HG03469 (cell line): Measurements from ENCODE around the gene ARHGEF17.

Source experiments
- ATAC-seq: cut with Tn5 transposase; IDR thresholded peaks from one replicate; pipeline ENCODE4 v1.9.1; 2021; ENCODE audit warnings: mild to moderate bottlenecking, moderate library complexity, moderate number of reproducible peaks; ENCODE audit not compliant: unreplicated experiment

The ARHGEF17 gene

DNA sequence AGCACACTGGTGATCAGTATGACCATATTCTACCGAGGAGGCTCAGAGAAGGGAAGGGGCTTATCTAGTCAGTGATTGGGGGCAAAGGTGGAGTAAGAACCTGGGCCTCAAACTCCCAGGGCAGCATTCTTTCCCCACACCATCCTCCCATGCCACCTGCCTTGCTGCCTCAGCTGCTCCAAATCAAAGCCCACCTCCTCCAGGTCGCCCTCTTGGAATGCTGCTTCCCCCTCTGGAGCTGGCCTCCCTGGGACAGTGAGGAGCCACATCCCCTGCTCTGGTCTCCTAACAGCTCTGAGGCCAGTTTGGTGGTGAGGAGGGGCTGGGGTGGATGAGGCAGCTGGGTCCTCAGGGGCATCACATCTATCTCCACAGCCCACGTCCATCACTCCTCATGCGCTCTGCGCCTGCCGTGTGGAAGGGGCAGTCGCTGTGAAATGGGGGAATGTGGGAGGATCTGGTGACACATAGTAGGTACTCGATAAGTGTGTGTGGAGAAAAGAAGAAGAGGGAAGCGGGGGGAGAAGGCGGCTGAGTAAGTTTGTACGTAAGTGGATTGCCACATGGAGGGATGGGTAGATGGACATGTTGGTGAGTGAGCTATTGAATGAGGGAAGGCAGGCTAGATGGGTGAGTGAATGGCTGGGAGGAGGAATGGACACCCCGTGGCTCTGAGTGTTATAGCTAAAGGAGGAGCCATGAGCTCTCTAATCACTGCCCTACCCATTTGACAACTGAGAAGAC, 16.1 kb upstream of the ARHGEF17 start:
- no peak for ATAC-seq

DNA sequence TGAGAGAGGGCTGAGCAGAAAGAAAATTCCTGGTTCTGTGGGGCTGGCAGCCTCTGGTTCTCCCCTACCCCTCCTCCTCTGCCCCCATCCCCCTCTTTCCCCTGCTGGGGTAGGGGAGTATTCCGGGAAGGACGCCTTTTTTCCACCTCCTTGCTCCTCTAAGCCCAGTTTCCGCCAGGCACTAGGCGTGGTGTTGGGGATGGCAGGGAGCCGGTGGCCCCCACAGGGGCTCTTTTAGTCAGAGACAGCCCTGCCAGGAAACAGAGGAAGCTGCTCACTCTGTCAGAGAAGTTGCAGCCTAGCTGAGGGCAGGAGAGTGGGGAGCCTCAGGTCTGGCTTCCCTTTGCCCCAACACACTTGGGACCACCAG, 15.6 kb upstream of the ARHGEF17 start:
- no peak for ATAC-seq

DNA sequence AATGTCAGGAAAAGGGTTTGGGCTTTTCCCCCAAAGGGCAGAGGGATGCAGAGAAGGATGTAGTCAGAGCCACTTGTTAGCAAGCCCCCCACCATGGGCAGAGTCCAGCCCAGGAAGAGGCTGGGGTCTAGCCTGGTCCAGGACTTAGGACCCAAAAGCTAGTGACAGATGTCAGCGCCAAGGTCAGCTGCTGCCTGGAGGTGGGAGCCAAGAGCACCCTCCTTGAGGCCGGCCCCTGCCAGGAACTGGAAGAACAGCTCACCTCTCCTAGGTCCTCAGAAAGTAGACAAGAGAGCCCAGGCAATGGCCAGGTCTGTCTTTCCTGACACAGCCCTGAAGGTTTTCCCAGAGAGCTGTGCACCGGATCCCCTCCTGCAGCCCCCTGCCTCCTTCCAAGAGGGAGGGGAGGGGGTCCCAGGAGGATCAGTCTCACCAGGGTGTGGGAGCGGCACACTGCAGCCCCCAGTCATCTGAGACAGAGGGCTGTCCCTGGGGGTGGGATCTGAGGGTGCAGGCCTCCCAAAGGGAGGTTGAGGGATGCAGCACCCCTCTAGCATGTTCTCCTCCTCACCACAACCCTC, 14.6 kb upstream of the ARHGEF17 start:
- no peak for ATAC-seq

DNA sequence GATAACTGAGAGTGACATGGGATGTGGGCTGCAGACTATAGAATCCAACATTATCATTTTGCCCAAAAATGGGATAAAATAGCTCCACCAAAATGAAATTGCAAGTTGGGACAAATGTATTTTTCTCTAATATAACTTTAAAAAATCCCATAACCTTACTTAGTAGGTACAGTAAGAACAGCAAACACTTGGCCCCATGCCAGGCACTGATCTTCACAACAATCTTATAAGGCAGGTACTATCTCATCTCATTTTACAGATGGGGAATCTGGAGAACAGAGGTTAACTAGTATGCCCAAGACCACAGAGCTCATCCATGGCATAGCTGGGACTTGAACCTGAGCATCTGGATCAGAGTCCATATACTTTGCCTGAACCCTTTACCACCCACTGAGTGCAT, 13.5 kb upstream of the ARHGEF17 start:
- ATAC-seq: no peak

DNA sequence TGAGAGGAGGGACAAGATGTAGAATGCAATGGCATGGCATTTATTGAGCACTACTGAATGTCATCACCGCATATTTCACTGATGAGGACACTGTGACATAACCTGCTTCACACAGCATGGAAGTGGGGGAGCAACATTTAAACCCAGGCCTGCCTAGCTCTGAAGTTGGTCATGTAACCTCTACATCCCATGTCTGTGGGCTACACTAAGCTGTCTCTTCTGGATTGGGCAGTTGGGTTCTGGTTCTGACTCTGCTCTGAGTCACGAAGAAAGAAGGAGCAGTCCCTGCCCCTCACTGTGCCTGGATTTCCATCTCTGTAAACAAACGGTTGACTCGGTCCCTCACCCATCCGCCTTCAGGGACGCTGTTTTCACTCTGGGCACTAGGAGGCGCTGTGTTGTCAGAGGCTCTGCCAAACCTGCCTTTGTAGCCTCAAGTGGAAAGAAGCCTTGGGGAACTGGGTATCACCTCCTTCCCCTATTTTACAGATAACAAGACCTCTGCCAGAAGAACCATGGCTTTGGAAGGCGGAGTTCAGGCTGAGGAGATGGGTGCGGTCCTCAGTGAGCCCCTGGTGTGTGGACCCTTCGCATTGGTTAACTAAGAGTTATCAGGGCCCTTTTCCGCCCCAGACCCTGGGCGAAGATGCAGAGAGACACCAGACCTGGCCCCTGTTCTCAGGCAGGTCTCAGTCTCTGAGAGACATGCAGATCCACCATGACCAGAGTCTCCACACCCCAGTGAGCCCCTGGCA, 12.7 kb upstream of the ARHGEF17 start:
- ATAC-seq: no peak

DNA sequence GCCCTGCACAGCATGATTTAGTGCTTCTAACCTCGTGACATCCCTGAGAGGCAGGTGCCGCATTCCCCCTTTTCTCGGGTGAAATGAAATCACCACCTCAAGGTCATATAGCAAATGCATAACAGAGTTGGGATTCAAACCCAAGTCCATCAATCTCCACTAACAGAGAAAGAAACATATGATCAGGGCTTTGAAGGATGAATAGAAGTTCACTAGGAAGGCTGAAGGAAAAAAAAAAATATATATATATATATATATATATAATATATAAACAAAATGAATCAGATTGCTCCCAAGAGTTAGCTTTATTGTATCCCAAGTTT, 12.1 kb upstream of the ARHGEF17 start:
- no peak for ATAC-seq

DNA sequence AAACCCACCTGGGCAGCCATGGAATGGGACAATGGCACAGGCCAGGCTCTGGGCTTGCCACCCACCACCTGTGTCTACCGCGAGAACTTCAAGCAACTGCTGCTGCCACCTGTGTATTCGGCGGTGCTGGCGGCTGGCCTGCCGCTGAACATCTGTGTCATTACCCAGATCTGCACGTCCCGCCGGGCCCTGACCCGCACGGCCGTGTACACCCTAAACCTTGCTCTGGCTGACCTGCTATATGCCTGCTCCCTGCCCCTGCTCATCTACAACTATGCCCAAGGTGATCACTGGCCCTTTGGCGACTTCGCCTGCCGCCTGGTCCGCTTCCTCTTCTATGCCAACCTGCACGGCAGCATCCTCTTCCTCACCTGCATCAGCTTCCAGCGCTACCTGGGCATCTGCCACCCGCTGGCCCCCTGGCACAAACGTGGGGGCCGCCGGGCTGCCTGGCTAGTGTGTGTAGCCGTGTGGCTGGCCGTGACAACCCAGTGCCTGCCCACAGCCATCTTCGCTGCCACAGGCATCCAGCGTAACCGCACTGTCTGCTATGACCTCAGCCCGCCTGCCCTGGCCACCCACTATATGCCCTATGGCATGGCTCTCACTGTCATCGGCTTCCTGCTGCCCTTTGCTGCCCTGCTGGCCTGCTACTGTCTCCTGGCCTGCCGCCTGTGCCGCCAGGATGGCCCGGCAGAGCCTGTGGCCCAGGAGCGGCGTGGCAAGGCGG, 11.4 kb upstream of the ARHGEF17 start:
- no peak for ATAC-seq

DNA sequence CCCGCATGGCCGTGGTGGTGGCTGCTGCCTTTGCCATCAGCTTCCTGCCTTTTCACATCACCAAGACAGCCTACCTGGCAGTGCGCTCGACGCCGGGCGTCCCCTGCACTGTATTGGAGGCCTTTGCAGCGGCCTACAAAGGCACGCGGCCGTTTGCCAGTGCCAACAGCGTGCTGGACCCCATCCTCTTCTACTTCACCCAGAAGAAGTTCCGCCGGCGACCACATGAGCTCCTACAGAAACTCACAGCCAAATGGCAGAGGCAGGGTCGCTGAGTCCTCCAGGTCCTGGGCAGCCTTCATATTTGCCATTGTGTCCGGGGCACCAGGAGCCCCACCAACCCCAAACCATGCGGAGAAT, 10.9 kb upstream of the ARHGEF17 start:
- no peak for ATAC-seq

DNA sequence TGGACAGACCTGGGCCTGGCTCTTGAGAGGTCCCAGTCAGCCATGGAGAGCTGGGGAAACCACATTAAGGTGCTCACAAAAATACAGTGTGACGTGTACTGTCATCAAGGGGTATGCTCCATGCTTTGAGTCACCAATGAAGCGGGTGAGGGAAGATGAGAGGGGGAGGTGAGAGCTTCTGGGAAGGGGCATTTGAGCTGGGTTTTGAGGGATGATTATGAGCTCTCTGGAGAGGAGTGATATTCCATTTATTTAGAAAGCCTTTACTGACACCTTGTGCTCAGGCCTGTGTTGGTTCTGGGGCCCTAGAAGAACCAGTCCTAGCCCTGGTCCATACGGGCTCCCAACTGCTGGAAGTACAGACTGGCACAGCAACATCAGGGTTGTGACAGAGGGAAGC, 10.4 kb upstream of the ARHGEF17 start:
- no peak for ATAC-seq

DNA sequence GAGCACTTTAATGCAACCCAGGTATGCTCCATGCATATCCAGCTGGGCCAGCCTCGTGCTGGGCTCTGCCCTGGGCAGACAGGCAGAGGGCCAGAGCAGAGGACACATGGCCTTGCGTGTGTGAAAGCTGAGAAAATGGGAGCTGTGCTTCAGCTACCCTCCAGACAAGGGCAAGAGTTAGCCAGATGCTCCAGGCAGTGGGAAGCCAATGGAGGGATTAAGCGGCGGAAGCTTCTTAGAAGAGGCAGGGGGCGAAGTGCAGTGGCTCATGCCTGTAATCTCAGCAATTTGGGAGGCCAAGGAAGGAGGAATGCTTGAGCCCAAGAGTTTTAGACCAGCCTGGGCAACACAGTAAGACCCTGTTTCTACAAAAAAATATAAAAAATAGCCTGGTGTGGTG, 9.8 kb upstream of the ARHGEF17 start:
- ATAC-seq: no peak

DNA sequence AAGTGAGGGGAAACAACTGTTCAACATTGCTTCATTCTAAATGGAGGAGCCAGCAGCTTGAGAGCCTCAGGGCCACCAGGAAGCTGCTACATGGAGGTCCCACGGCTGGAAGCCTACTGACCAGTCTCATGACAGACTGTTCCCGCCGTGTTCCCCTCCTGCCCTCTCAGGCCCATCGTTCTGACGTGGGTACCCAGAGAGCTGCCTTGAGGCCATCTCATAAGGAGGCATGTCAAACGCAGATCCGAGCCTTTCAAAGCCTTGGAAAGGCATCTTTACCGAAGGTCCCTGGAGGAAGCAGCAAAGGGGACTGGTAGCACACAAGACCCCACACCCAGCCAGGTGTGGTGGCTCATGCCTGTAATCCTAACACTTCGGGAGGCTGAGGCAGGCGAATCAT, 8.3 kb upstream of the ARHGEF17 start:
- no peak for ATAC-seq

DNA sequence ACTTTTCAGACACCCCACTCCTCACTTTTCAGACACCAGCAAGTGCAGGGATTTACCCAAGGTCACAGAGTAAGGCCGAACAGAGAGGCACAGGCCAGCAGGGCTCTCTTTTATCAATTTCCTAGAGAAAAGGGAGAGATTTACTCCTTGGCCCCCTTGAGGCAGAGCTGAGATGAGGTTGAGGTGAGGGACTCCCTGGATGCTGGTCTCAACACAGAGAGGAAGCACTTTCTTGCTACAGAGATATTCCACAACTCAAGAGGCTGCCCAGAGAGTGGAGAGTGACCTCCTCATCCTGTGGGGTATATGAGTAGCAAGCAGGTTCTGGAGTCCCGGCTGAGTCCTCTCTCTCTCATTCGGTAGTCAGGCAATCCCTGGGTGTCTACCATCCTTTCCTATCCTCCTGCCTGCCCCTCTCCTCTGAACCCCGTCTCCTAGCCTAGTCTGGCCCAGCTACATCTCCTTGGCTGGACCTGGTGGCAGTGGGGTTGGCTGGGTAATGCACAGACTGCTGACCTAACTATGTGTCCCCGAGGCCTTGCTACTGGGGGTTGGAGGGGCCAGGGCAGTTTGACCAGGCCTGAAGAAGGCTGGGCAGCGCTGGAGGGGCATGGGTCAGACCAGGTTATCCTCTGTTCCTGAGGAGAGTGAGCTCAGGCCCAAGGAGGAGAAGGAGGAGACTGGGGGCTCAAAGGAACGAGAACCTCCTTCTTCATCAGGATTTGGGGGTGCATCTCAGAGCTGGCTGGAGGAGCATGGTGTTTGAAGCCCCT, 1.8 kb upstream of the ARHGEF17 start:
- no peak for ATAC-seq

DNA sequence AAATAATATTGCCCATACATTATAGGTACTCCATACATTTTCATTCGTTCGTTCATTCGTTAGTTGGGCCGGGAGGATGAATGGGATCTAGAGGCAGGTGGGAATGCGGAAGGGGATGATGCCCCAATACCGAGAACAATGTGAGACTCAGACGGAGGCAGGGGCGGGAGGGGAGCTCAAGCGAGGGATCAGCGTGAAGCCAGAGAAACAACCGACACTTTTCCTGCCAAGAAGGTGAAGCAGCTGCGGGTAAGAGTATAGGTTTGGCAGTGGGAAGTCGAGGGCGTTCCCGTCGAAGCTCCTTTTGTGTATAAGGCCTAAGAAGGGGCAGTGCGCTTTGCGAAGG, 1.1 kb upstream of the ARHGEF17 start:
- ATAC-seq: no peak

DNA sequence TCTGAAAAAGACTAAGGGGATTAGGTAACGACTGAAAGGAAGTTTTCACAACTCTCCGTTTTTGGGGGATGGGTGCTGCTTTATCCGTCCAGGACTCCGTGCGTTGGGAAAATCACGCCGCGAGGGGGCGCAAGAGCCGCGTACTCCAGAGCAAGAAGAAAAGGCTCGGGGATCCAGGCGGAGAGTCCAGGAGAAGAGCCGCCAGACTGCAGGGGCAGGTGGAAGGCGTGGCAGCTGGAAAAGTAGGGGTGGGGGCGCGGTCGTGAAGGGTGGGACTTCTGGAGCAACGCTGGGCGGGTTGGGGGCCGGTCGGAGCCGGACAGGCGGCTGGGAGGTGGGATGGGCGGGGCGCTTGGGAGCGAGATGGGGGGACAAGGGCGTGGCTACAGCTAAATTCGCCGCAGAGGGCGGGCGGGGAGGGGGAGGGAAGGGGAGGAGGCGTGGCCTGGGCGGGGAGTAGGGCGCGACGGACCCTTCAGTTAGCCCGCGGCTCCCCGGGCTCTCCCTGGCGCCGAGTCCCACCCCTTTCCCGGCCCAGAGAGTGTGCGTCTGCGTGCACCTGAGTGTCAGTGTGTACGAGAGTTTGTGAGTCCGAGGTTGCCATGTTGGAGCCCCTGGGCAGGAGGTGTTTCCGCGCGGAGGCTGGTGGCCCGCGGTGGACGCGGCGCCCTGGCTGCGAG, 613 bp upstream of the ARHGEF17 start:
- no peak for ATAC-seq

DNA sequence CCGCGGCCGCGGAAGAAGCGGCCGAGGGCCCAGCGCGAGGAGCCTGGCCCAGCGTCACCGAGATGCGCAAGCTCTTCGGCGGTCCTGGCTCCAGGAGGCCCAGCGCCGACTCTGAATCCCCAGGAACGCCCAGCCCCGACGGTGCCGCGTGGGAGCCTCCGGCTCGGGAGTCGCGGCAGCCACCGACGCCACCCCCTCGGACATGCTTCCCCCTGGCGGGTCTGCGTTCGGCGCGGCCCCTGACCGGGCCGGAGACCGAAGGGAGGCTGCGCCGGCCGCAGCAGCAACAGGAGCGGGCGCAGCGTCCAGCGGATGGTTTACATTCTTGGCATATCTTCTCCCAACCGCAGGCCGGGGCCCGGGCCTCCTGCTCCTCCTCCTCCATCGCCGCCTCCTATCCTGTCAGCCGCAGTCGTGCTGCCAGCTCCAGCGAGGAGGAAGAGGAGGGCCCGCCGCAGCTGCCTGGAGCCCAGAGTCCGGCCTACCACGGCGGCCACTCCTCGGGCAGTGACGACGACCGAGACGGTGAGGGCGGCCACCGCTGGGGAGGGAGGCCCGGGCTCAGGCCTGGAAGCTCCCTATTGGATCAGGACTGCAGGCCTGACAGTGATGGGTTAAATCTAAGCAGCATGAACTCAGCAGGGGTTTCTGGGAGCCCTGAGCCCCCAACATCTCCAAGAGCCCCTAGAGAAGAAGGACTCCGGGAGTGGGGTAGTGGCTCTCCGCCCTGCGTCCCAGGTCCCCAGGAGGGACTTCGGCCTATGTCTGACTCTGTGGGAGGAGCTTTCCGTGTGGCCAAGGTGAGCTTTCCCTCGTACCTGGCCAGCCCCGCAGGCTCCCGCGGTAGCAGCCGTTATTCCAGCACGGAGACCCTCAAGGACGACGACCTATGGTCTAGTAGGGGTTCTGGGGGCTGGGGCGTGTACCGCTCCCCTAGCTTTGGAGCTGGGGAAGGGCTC, 1.2 kb downstream of the ARHGEF17 start:
- ATAC-seq: no peak

DNA sequence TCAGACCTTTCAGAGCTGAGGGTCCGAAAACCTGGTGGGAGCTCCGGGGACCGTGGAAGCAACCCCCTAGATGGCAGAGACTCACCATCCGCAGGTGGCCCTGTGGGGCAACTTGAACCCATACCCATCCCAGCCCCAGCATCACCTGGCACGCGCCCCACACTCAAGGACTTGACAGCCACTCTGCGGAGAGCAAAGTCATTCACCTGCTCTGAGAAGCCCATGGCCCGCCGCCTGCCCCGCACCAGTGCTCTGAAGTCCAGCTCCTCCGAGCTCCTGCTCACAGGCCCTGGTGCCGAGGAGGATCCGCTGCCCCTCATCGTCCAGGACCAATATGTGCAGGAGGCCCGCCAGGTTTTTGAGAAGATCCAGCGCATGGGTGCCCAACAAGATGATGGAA, 2.0 kb downstream of the ARHGEF17 start:
- no peak for ATAC-seq

DNA sequence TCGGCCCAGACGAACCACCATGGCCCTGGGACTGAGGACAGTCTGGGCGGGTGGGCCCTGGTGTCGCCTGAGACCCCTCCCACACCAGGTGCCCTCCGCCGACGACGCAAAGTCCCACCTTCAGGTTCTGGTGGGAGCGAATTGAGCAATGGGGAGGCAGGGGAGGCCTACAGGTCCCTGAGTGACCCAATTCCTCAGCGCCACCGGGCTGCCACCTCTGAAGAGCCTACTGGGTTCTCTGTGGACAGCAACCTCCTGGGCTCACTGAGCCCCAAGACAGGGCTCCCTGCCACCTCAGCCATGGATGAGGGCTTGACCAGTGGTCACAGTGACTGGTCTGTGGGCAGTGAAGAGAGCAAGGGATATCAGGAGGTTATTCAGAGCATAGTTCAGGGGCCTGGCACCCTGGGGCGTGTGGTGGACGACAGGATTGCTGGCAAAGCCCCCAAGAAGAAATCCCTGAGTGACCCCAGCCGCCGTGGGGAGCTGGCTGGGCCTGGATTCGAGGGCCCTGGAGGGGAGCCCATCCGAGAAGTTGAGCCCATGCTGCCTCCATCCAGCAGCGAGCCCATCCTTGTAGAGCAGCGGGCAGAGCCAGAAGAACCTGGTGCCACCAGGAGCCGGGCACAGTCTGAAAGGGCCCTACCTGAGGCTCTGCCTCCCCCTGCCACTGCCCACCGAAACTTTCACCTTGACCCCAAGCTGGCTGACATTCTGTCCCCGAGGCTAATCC, 2.8 kb downstream of the ARHGEF17 start:
- no peak for ATAC-seq

DNA sequence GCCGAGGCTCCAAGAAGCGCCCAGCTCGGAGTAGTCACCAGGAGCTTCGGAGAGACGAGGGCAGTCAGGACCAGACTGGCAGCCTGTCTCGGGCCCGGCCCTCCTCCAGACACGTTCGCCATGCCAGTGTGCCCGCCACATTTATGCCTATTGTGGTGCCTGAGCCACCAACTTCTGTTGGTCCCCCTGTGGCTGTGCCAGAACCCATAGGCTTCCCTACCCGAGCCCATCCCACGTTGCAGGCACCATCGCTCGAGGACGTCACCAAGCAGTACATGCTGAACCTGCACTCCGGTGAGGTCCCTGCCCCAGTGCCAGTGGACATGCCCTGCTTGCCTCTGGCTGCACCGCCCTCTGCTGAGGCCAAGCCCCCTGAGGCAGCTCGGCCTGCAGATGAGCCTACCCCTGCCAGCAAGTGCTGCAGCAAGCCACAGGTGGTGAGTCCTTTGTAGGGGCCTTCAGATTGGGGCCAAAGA, 3.4 kb downstream of the ARHGEF17 start:
- ATAC-seq: no peak

DNA sequence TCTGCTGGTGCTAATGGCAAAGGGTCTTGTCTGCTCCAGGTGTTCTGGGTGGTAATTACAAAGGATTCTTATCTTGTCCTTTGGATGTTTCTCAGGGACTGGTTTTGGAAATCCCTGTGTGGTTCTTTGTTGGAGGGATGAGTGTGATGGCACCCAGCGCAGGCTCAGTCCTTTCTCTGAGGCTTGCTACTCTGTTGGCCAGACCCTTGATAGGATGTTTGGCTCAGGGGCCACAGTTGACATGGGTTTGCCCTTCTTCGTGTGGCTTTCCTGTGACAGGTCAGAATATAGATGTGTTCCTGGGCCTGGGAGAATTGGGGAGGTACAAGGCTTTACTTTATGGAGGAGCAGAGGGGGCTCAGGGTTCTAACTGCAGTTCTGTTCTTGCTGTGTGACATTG, 4.0 kb downstream of the ARHGEF17 start:
- no peak for ATAC-seq
